K562 (cell line): ENCODE results near the gene TMTC2. TPM values are rescaled to one million over a fixed set of nuclear protein-coding genes. Genes with fewer than 3 reads are reported as not detected.

ENCODE experiments used
- CCNT2 ChIP-seq: IDR thresholded peaks from 2 replicates; pipeline ENCODE4 v1.6.1; 2011; ENCODE audit warnings: borderline replicate concordance, low read depth, mild to moderate bottlenecking, moderate library complexity, mixed read lengths, low read length; ENCODE audit not compliant: insufficient read length; ENCODE audit errors: extremely low read depth
- CHD1 ChIP-seq: fragments of 200-600 bp; sonication (generic); IDR thresholded peaks from one replicate; pipeline ENCODE4 v1.6.1; 2012; ENCODE audit warnings: mild to moderate bottlenecking, moderate library complexity, low read length, inconsistent platforms
- DPF2 ChIP-seq: fragments of 450-650 bp; IDR thresholded peaks from 2 replicates; pipeline ENCODE4 v1.6.1; 2016
- EP300 ChIP-seq: IDR thresholded peaks from 2 replicates; pipeline ENCODE4 v1.6.1; 2012; ENCODE audit warnings: low read length, improper control_type of control experiment
- FOXA1 ChIP-seq: fragments of 450-650 bp; IDR thresholded peaks from 2 replicates; pipeline ENCODE4 v1.6.1; 2016; ENCODE audit warnings: mild to moderate bottlenecking, borderline replicate concordance
- FOXK2 ChIP-seq, 2 experiments: fragments of 450-650 bp; IDR thresholded peaks in 1 of 2; conservative IDR thresholded peaks in 1 of 2; 2 replicates each; pipeline ENCODE4 v1.6.1; 2016; ENCODE audit warnings: low read depth in 2 of 2, mild to moderate bottlenecking in 1 of 2
- KLF10 ChIP-seq: fragments of 250-450 bp; sonication (Bioruptor Pico); IDR thresholded peaks from 2 replicates; pipeline ENCODE4 v1.6.1; 2021; ENCODE audit warnings: matching md5 sums
- SMARCA4 ChIP-seq: fragments of 450-650 bp; IDR thresholded peaks from 2 replicates; pipeline ENCODE4 v1.6.1; 2016
- TAL1 ChIP-seq: fragments of 450-650 bp; IDR thresholded peaks from 2 replicates; pipeline ENCODE4 v1.6.1; 2016; ENCODE audit warnings: mild to moderate bottlenecking
- THAP12 ChIP-seq: fragments of 250-450 bp; sonication (Bioruptor Pico); IDR thresholded peaks from 2 replicates; pipeline ENCODE4 v1.9.0; 2021; ENCODE audit warnings: mild to moderate bottlenecking, inconsistent platforms
- ZNF766 ChIP-seq: fragments of 200-800 bp; sonication (Bioruptor generic); conservative IDR thresholded peaks from 2 replicates; pipeline ENCODE4 v1.6.1; 2016; ENCODE audit warnings: missing genetic modification characterization, missing compliant biosample characterization
- polyA plus RNA-seq, 8 experiments: library from polyadenylated mRNA; depleted of rRNA in 4 of 8; stranded (reverse) in 5 of 8; unstranded in 3 of 8; fragments of >200 nt; fragmentation: Nextera tagmentation in 2 of 8; fragmentation: Illumina TruSeq in 1 of 8; extraction: Ambion mirVana in 2 of 8; extraction: Trizol in 1 of 8; gene quantifications; 2 replicates each; pipeline versions ENCODE4 v1.2.1 to v1.2.3, GENCODE V29; 2011 to 2014; ENCODE audit warnings: inconsistent platforms in 1 of 8, missing spikeins in 1 of 8
- total RNA-seq, 7 experiments: library from RNA; depleted of rRNA in 6 of 7; stranded (reverse); fragments of >200 nt in 6 of 7; fragmentation: Illumina TruSeq in 2 of 7; extraction: Trizol in 2 of 7; gene quantifications; 2 replicates each; pipeline versions ENCODE4 v1.2.1 to v1.2.3, GENCODE V29; 2011 to 2021; ENCODE audit warnings: low replicate concordance in 1 of 7

The TMTC2 gene
- total and polyA plus RNA-seq, 9 of the 15 experiments (the other 6 are each of a cell fraction or from before 2014, with no cell fraction given): 0.29 to 1.1 (median 0.55) TPM

GRCh38 chr12:83052890-83053541 is 366.3 kb downstream of the TMTC2 start (continued):
- TF ChIP-seq FOXK2 (conservative IDR thresholded peaks at IDR 0.05 in 1 of 2, IDR thresholded peaks at IDR 0.05 in 1 of 2; ENCODE audit: low read depth in 2 of 2): peak in 1 of 2 experiments; percentile 13; a peak in 1 of 4 replicates
- TF ChIP-seq DPF2: peak; percentile 85
- TF ChIP-seq CHD1: no peak
- no peak for TF ChIP-seq ZNF766 (CRISPR knock-in tag)
- no peak for TF ChIP-seq KLF10
- peak; percentile 35; the same call in 1 of the 2 replicates for TF ChIP-seq FOXA1
- TF ChIP-seq SMARCA4: peak; percentile 74
- peak; percentile 11 for TF ChIP-seq CCNT2
- peak; percentile 70; the same call in 1 of the 2 replicates for TF ChIP-seq EP300
- no peak for TF ChIP-seq THAP12
- TF ChIP-seq TAL1: peak; percentile 69
